ENCODE measurements around the gene IL17RE.

- no peak for TF ChIP-seq CTCF (IDR thresholded peaks at IDR 0.05; ENCODE audit: low read depth, low read length)
- no peak for TF ChIP-seq EZH2phosphoT487 (IDR thresholded peaks at IDR 0.05; ENCODE audit: low read depth)
Observed at GRCh38 chr3:9932535-9932842, 29.8 kb downstream of the IL17RE start.

Data from OCI-LY3 (cell line).